Measurements from ENCODE around the gene CD1B. TPM values are rescaled to one million over a fixed set of nuclear protein-coding genes. Genes with fewer than 3 reads are reported as not detected.
"Not testable (repeated sequence)": the region's sequence is repeated elsewhere in the genome, so short reads cannot be mapped to it uniquely, and the experiment has no call there.

CD1B gene
- total RNA-seq = not detected
- not detected for total RNA-seq (2013)
- total RNA-seq = 0 to 0.09 (median 0) reads per million in 29 experiments

DNA sequence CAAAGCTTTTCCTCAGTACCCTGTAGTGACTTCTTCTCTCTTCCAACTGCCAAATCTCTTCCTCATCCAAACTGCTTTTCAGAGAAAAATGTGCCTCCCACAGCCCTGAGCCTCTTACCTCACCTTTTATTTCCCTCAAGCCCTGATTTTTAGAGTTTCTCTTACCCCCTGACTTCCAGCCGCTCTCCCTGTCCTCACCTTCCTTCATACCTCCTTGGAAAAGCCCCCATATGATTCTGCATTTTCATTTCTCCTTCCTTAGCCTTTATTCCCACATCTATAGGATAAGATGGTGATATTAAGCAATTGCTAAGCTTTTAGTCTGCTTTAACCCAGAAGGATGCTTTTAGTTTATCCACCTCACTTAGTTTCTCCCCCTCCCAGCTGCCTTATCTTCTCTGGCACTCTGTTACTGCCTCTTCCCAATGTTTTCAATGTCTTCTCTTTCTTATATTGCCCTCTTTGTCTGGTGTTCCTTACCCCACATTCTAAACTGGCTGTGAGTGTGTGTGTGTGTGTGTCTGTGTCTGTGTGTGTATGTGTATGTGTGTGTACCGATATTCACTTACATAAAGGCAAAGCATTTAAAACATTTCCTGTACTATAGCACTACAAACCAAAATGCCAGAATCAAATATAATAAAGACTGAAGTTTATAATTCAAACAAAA, at the start of gene CD1B:
CD1B (minus strand) TSS at position 51 of the 670 bp plus-strand sequence. CDS start 108 bp downstream, outside the sequence.
- no peak within 1 kb of the TSS for H3K27ac Mint-ChIP-seq
- DNase-seq = no peak
- no peaks in the 10 kb centered on the region for H3K9me3 Mint-ChIP-seq
- Histone ChIP-seq H3K36me3 (ENCODE audit: control insufficient read depth in 2 of 2, extremely low read depth in 1 of 2, insufficient read depth in 1 of 2, low read length in 1 of 2) (no peaks in the 10 kb centered on the region), H3K27ac (ENCODE audit: low read length) (no peak within 1 kb of the TSS), H3K27me3 (replicated peaks in 1 of 2; ENCODE audit: control insufficient read depth in 2 of 2, extremely low read depth in 1 of 2, insufficient read depth in 2 of 2, low read length in 1 of 2) (peaks cover 0 to 14% of the 10 kb centered on the region in 2 experiments), H3K4me1 (ENCODE audit: control insufficient read depth in 1 of 2, extremely low read depth in 1 of 2, insufficient read depth in 2 of 2, low read length in 2 of 2) (peaks cover 6 to 17% of the 10 kb centered on the region in 2 experiments), H3K4me3 (ENCODE audit: control insufficient read depth in 1 of 2, extremely low read depth in 1 of 2, low read length in 1 of 2) (no peak within 1 kb of the TSS), H3K9me3 (no peaks in the 10 kb centered on the region)
- ATAC-seq (replicated peaks in 1 of 4) = no peak
- H3K4me3 Mint-ChIP-seq = no peak within 1 kb of the TSS
- ChIA-PET CTCF (no interaction called here), POLR2A (no interaction called here)
- WGBS (ENCODE audit: insufficient coverage) = no CpG with 5 or more reads among the region's 2 CpGs
- peaks cover 14 to 25% (median 21%) of the 10 kb centered on the region in 3 donors for H3K4me1 Mint-ChIP-seq
- no peaks in the 10 kb centered on the region for H3K36me3 Mint-ChIP-seq
- peaks cover 13 to 18% of the 10 kb centered on the region in 2 donors for H3K27me3 Mint-ChIP-seq

DNA sequence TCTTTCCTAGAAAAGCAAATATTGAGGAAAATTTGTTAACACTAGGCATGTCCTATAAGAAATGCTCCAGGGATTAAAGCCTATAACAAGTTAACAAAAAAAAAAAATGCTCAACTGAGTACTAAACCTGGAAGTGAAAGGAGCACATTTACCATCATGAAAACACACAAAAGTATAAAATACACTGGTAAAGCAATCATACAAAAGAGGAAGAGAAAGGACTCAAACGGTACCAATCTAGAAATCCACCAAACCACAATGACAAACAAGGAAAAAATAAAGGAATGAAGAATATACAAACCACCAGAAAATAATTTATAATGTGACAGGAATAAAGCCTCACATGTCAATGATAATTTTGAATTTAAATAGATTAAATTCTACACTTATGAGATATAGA, 43.5 kb upstream of the CD1B start:
- Mint-ChIP-seq H3K4me1 (no peaks in the 10 kb centered on the region), H3K27me3 (peaks cover 21 to 24% of the 10 kb centered on the region in 2 donors), H3K9me3 (peaks cover 12 to 23% (median 18%) of the 10 kb centered on the region in 3 donors), H3K4me3 (no peak overlapping the region), H3K27ac (no peak overlapping the region), H3K36me3 (no peaks in the 10 kb centered on the region)
- Histone ChIP-seq H3K27me3 (replicated peaks in 1 of 2; ENCODE audit: control insufficient read depth in 2 of 2, extremely low read depth in 1 of 2, insufficient read depth in 2 of 2, low read length in 1 of 2) (peaks cover 0 to 21% of the 10 kb centered on the region in 2 experiments), H3K27ac (ENCODE audit: low read length) (no peak overlapping the region), H3K36me3 (ENCODE audit: control insufficient read depth in 2 of 2, extremely low read depth in 1 of 2, insufficient read depth in 1 of 2, low read length in 1 of 2) (no peaks in the 10 kb centered on the region), H3K4me3 (ENCODE audit: control insufficient read depth in 1 of 2, extremely low read depth in 1 of 2, low read length in 1 of 2) (no peak overlapping the region), H3K9me3 (no peaks in the 10 kb centered on the region), H3K4me1 (ENCODE audit: control insufficient read depth in 1 of 2, extremely low read depth in 1 of 2, insufficient read depth in 2 of 2, low read length in 2 of 2) (no peaks in the 10 kb centered on the region)
- ChIA-PET POLR2A (no interaction called here), CTCF (no interaction called here)
- WGBS (ENCODE audit: insufficient coverage) = no CpG with 5 or more reads among the region's 1 CpG
- no peak for ATAC-seq (replicated peaks in 1 of 4)
- DNase-seq = no peak

GRCh38 chr1:158374101-158374500, 42.8 kb upstream of the CD1B start:
- H3K36me3 Mint-ChIP-seq; H3K4me3 ChIP-seq (ENCODE audit: control insufficient read depth in 1 of 2, extremely low read depth in 1 of 2, low read length in 1 of 2); H3K27ac Mint-ChIP-seq; H3K4me1 Mint-ChIP-seq; POLR2A ChIA-PET; H3K9me3 ChIP-seq; H3K36me3 ChIP-seq (ENCODE audit: control insufficient read depth in 2 of 2, extremely low read depth in 1 of 2, insufficient read depth in 1 of 2, low read length in 1 of 2); H3K4me1 ChIP-seq (ENCODE audit: control insufficient read depth in 1 of 2, extremely low read depth in 1 of 2, insufficient read depth in 2 of 2, low read length in 2 of 2); H3K27ac ChIP-seq (ENCODE audit: low read length); DNase-seq; H3K4me3 Mint-ChIP-seq; ATAC-seq (replicated peaks in 1 of 4): not testable (repeated sequence)
- 94% methylated on average over 16 of the region's 25 CpGs for whole genome bisulfite sequencing (ENCODE audit: insufficient coverage)
- Mint-ChIP-seq H3K27me3 (peaks cover 24 to 29% of the 10 kb centered on the region in 2 donors), H3K9me3 (peaks cover 12 to 23% (median 18%) of the 10 kb centered on the region in 3 donors)
- CTCF ChIA-PET = interaction anchor here in 1 of 2 donors (0.7 kb wide), 1 partner anchor 27 kb away, joined by 3 read pairs; no protein-coding TSS in a partner anchor
- peaks cover 0 to 21% of the 10 kb centered on the region in 2 experiments for H3K27me3 ChIP-seq (replicated peaks in 1 of 2; ENCODE audit: control insufficient read depth in 2 of 2, extremely low read depth in 1 of 2, insufficient read depth in 2 of 2, low read length in 1 of 2)

GRCh38 chr1:158371188-158371953, 40.0 kb upstream of the CD1B start:
- CTCF ChIA-PET = no interaction called here
- peaks cover 12 to 23% (median 15%) of the 10 kb centered on the region in 3 donors for H3K9me3 Mint-ChIP-seq

DNA sequence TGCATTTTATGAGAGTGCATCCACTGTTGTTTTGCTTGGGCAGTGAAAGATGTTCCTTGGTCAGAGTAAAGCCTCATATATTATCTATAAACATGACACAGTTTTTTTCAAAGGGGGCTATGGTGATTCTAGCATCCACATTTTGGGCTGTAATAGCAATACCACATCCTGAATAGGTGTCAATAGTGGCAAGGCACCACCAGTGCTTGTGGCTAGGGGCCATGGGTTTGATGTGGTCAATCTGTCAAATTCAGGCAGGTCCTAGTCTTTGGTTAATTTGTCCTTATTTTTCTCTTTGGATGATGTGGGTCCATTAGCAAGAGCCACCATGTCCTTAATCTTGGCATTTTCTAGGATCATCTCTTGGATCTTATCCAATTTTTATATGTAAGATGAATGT, 35.5 kb upstream of the CD1B start:
- Histone ChIP-seq H3K36me3 (ENCODE audit: control insufficient read depth in 2 of 2, extremely low read depth in 1 of 2, insufficient read depth in 1 of 2, low read length in 1 of 2) (no peaks in the 10 kb centered on the region), H3K27me3 (replicated peaks in 1 of 2; ENCODE audit: control insufficient read depth in 2 of 2, extremely low read depth in 1 of 2, insufficient read depth in 2 of 2, low read length in 1 of 2) (peaks cover 0 to 7% of the 10 kb centered on the region in 2 experiments), H3K4me3 (ENCODE audit: control insufficient read depth in 1 of 2, extremely low read depth in 1 of 2, low read length in 1 of 2) (no peak overlapping the region), H3K4me1 (ENCODE audit: control insufficient read depth in 1 of 2, extremely low read depth in 1 of 2, insufficient read depth in 2 of 2, low read length in 2 of 2) (no peaks in the 10 kb centered on the region), H3K9me3 (no peaks in the 10 kb centered on the region), H3K27ac (ENCODE audit: low read length) (no peak overlapping the region)
- no peaks in the 10 kb centered on the region for H3K4me1 Mint-ChIP-seq
- H3K36me3 Mint-ChIP-seq = no peaks in the 10 kb centered on the region
- peaks cover 26 to 28% of the 10 kb centered on the region in 2 donors for H3K27me3 Mint-ChIP-seq
- H3K27ac Mint-ChIP-seq = no peak overlapping the region
- ATAC-seq (replicated peaks in 1 of 4) (no peak), DNase-seq (no peak)
- H3K9me3 Mint-ChIP-seq = peaks cover 3 to 12% (median 5%) of the 10 kb centered on the region in 3 donors
- no peak overlapping the region for H3K4me3 Mint-ChIP-seq
- CTCF ChIA-PET = no interaction called here
- POLR2A ChIA-PET = no interaction called here

More at GRCh38 chr1:158371188-158371953, 40.0 kb upstream of the CD1B start:
- Histone ChIP-seq H3K27ac (ENCODE audit: low read length) (no peak overlapping the region), H3K4me3 (ENCODE audit: control insufficient read depth in 1 of 2, extremely low read depth in 1 of 2, low read length in 1 of 2) (no peak overlapping the region), H3K9me3 (no peaks in the 10 kb centered on the region), H3K36me3 (ENCODE audit: control insufficient read depth in 2 of 2, extremely low read depth in 1 of 2, insufficient read depth in 1 of 2, low read length in 1 of 2) (no peaks in the 10 kb centered on the region), H3K27me3 (replicated peaks in 1 of 2; ENCODE audit: control insufficient read depth in 2 of 2, extremely low read depth in 1 of 2, insufficient read depth in 2 of 2, low read length in 1 of 2) (peaks cover 0 to 21% of the 10 kb centered on the region in 2 experiments), H3K4me1 (ENCODE audit: control insufficient read depth in 1 of 2, extremely low read depth in 1 of 2, insufficient read depth in 2 of 2, low read length in 2 of 2) (no peaks in the 10 kb centered on the region)
- WGBS (ENCODE audit: insufficient coverage) = 55% methylated on average over 3 of the region's 6 CpGs
- no peak overlapping the region for H3K27ac Mint-ChIP-seq
- no peak for DNase-seq
- H3K27me3 Mint-ChIP-seq = peaks cover 30 to 31% of the 10 kb centered on the region in 2 donors
- ATAC-seq (replicated peaks in 1 of 4) = no peak
- no peaks in the 10 kb centered on the region for H3K36me3 Mint-ChIP-seq
- no peaks in the 10 kb centered on the region for H3K4me1 Mint-ChIP-seq
- H3K4me3 Mint-ChIP-seq = no peak overlapping the region
- POLR2A ChIA-PET = no interaction called here

- Histone ChIP-seq H3K27ac (ENCODE audit: low read length) (no peak overlapping the region), H3K36me3 (ENCODE audit: control insufficient read depth in 2 of 2, extremely low read depth in 1 of 2, insufficient read depth in 1 of 2, low read length in 1 of 2) (no peaks in the 10 kb centered on the region), H3K9me3 (no peaks in the 10 kb centered on the region), H3K4me1 (ENCODE audit: control insufficient read depth in 1 of 2, extremely low read depth in 1 of 2, insufficient read depth in 2 of 2, low read length in 2 of 2) (no peaks in the 10 kb centered on the region), H3K27me3 (replicated peaks in 1 of 2; ENCODE audit: control insufficient read depth in 2 of 2, extremely low read depth in 1 of 2, insufficient read depth in 2 of 2, low read length in 1 of 2) (no peaks in the 10 kb centered on the region), H3K4me3 (ENCODE audit: control insufficient read depth in 1 of 2, extremely low read depth in 1 of 2, low read length in 1 of 2) (no peak overlapping the region)
- peaks cover 16 to 18% of the 10 kb centered on the region in 2 donors for H3K27me3 Mint-ChIP-seq
- POLR2A ChIA-PET = no interaction called here
- CTCF ChIA-PET = no interaction called here
- no peak overlapping the region for H3K4me3 Mint-ChIP-seq
- ATAC-seq (replicated peaks in 1 of 4) (no peak), DNase-seq (no peak)
- H3K4me1 Mint-ChIP-seq = no peaks in the 10 kb centered on the region
- WGBS (ENCODE audit: insufficient coverage) = 57% methylated on average over 1 of the region's 1 CpG
- H3K9me3 Mint-ChIP-seq = peaks cover 0 to 3% (median 2%) of the 10 kb centered on the region in 3 donors
- no peak overlapping the region for H3K27ac Mint-ChIP-seq
- no peaks in the 10 kb centered on the region for H3K36me3 Mint-ChIP-seq
Observed at GRCh38 chr1:158362941-158363340, 31.6 kb upstream of the CD1B start.

Measured in T-cell (primary cell).